ENCODE results near the gene IL10. TPM values are rescaled to one million over a fixed set of nuclear protein-coding genes. Genes with fewer than 3 reads are reported as not detected.

The IL10 gene
- total RNA-seq, 6 experiments from 2014 or later: 0.26 to 2.2 (median 0.63) TPM; not detected in 2

DNA sequence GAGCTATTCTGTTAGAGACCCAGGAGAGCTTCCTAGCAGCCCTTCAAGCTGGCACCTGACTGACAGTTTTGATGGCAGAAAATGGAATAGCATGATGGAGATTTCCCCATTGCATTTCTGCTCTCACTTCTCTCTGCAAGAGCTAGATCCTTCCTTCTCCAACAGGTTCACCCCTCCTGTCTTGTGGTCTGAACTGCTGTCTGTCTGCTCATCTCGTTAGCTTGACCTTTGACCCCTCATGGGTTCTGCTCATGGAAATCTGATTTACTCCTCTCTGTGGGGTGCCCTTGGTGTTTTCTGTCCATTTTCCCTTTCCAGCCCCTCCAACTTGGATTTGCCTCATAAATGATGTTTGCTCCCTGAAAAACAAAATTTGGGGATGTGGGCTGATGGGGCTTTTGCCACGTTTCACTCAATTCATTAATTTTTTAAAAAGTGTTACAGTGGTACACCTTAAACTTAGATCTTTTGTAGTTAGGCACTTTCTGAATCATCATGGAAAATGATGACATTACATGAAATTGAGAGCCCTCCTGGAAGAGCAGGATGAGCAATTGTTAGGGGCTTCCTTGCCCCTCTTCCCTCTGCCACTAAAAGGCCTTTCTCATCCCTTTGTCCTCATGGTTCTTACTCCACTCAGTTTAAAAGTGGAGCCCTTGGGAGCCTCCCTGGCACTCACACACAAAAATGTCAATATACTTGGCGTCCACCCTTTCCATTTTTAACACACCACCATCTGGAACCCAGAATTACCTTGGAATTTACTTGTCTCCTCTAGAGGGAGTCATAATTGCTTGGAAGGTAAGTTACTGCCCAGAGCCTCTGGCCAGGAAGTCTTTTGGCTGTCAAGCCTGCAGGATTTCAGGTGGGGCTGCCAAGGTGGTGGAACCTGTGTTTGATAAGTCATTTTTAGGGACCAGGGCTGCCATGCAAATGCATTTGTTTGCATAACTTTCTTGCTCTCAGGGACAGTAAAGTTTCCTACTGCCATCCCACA lies 33.6 kb downstream of the IL10 start:
- Histone ChIP-seq H3K4me3 (no peak overlapping the region), H3K36me3 (no peaks in the 10 kb centered on the region), H3K27ac (no peak overlapping the region), H3K27me3 (no peaks in the 10 kb centered on the region), H3K4me1 (peaks cover 0 to 12% (median 0%) of the 10 kb centered on the region in 4 donors), H3K9me3 (no peaks in the 10 kb centered on the region)
- intact Hi-C loops (cut with DNase I): loop anchor here (10.0 kb wide), 1 partner anchor 176 kb away; no protein-coding TSS in a partner anchor
- TF ChIP-seq, protein P1, sequence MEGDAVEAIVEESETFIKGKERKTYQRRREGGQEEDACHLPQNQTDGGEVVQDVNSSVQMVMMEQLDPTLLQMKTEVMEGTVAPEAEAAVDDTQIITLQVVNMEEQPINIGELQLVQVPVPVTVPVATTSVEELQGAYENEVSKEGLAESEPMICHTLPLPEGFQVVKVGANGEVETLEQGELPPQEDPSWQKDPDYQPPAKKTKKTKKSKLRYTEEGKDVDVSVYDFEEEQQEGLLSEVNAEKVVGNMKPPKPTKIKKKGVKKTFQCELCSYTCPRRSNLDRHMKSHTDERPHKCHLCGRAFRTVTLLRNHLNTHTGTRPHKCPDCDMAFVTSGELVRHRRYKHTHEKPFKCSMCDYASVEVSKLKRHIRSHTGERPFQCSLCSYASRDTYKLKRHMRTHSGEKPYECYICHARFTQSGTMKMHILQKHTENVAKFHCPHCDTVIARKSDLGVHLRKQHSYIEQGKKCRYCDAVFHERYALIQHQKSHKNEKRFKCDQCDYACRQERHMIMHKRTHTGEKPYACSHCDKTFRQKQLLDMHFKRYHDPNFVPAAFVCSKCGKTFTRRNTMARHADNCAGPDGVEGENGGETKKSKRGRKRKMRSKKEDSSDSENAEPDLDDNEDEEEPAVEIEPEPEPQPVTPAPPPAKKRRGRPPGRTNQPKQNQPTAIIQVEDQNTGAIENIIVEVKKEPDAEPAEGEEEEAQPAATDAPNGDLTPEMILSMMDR (IDR thresholded peaks at IDR 0.05): peak in 1 of 4 donors; percentile 10
- no peak for TF ChIP-seq POLR2A (IDR thresholded peaks at IDR 0.05)
- ATAC-seq (no peak), DNase-seq (no peak)
- WGBS (ENCODE audit: insufficient coverage, low coverage, low lambda C conversion rate, missing lambda C conversion rate): 67% methylated on average over 3 of the region's 3 CpGs

DNA sequence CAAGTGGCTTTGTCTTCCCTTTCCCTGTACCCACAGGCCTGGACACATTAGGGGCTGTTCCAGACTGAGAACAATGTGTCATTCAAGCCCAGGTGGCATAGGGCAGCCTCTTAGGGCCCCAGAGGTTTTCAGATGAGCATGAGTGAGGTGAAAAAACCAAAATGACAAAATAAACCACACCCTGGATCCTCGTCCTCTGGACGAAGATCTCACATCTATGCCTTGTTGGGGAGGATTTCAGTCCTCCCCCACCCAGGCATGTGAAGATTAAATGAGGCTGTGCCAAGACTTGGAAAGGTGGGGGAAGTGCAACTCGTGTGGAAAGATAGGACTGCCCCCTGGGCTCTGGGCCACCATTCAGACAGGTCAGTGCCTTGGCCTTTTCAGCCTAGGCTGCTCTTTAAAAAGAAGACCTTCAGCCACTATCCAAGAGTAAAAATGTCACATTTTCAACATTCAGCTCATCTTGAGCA lies 34.5 kb downstream of the IL10 start:
- ATAC-seq: peak; percentile 34 to 74 (median 57)
- no peak overlapping the region for H3K27ac ChIP-seq
- intact Hi-C loops (cut with DNase I): loop anchor here (10.0 kb wide), 1 partner anchor 177 kb away; no protein-coding TSS in a partner anchor

DNA sequence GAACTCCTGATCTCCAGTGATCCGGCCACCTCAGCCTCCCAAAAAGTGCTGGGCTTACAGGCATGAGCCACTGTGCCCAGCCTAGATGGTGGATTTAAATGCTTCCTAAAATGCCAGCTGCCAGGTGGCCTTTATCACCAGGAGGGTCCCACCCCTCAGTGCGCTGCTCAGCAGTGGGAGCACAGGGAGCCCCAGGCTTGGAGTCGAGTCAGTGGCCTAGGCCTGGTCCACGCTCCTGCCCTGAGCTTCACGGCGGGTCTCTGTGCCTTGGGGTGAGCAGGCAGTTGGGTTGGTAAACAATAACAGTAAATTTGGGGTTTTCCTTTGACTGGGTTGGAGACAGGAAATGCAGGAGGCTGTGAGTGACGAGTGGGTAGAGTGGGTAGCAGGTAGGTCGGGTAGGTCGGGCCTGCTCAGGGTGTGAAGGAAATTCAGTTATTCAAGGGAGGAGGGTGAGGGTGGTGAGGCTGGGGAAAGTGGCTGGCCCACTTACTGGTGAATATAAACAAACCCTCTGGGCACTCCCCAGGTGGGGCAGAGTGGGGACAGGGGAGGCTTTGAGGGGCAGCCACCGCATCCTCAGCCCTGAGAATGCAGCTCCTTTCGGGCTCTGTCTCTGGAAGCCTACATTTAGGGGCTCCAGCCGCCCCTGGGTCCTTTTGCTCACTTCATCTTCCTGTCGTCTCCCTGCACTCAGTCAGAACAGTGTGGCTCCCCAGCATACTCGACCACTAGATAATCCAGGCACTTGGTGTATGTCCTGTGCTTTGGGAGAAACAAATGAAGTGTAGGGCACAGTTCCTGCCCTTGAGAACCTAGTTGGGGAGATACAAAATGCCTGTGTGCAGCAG lies 35.2 kb downstream of the IL10 start:
- DNase-seq: no peak
- ATAC-seq: peak in 2 of 4 donors; percentile 16 to 18
- WGBS (ENCODE audit: insufficient coverage, low coverage, low lambda C conversion rate, missing lambda C conversion rate): 96% methylated on average over 9 of the region's 14 CpGs
- TF ChIP-seq, protein P1 (IDR thresholded peaks at IDR 0.05): no peak
- peaks cover 0 to 12% (median 0%) of the 10 kb centered on the region in 4 donors for H3K4me1 ChIP-seq
- no peak overlapping the region for H3K4me3 ChIP-seq
- no peaks in the 10 kb centered on the region for H3K9me3 ChIP-seq
- intact Hi-C loops (cut with DNase I): loop anchor here (10.0 kb wide), 1 partner anchor 178 kb away; no protein-coding TSS in a partner anchor
- H3K36me3 ChIP-seq: peaks cover 0 to 14% (median 5%) of the 10 kb centered on the region in 4 donors
- H3K27me3 ChIP-seq: no peaks in the 10 kb centered on the region
- no peak overlapping the region for H3K27ac ChIP-seq

More for the DNA sequence above, 34.5 kb downstream of the IL10 start:
- no peaks in the 10 kb centered on the region for H3K27me3 ChIP-seq
- peak in 1 of 3 donors; percentile 66 for DNase-seq
- H3K4me1 ChIP-seq: peaks cover 0 to 12% (median 0%) of the 10 kb centered on the region in 4 donors
- H3K36me3 ChIP-seq: peaks cover 0 to 9% (median 1%) of the 10 kb centered on the region in 4 donors
- 26% methylated on average over 3 of the region's 3 CpGs for WGBS (ENCODE audit: insufficient coverage, low coverage, low lambda C conversion rate, missing lambda C conversion rate)
- no peak overlapping the region for H3K4me3 ChIP-seq
- H3K9me3 ChIP-seq: no peaks in the 10 kb centered on the region
- TF ChIP-seq, protein P1 (IDR thresholded peaks at IDR 0.05): no peak
- no peak for TF ChIP-seq POLR2A (IDR thresholded peaks at IDR 0.05)

DNA sequence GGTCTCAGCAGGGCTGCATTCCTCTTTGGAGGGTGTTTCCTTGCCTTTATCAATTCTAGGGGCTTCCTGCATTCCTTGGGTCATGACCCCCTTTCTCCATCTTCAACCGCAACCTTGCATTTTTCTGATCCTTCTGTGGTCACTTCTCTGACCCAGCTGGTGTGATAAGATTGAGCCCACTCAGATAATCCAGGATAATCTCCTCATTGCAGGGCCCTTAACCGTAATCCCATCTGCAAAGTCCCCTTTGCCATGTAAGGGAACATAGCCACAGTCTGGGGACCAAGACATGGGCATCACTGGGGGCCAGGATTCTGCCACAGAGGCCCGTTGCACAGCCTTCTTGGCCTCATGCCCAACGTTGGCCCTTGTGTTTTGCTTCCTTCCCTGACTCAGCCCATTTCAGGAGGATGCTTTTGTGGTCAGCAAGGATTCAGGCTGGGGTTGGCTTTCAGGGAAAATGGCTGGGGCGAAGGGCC lies 36.7 kb downstream of the IL10 start:
- intact Hi-C loops (cut with DNase I): loop anchor here (10.0 kb wide), 1 partner anchor 179 kb away; no protein-coding TSS in a partner anchor

More for the DNA sequence above, 36.7 kb downstream of the IL10 start:
- DNase-seq: no peak
- Histone ChIP-seq H3K36me3 (peaks cover 2 to 29% (median 16%) of the 10 kb centered on the region in 4 donors), H3K27me3 (no peaks in the 10 kb centered on the region), H3K4me1 (peaks cover 0 to 12% (median 0%) of the 10 kb centered on the region in 4 donors), H3K27ac (no peak overlapping the region), H3K9me3 (no peaks in the 10 kb centered on the region), H3K4me3 (no peak overlapping the region)
- WGBS (ENCODE audit: insufficient coverage, low coverage, low lambda C conversion rate, missing lambda C conversion rate): 67% methylated on average over 5 of the region's 5 CpGs
- no peak for TF ChIP-seq POLR2A (IDR thresholded peaks at IDR 0.05)
- TF ChIP-seq, protein P1 (IDR thresholded peaks at IDR 0.05): no peak
- ATAC-seq: no peak

Data from right lobe of liver (tissue), 6 donors.